Small intestine (tissue), 4 donors: ENCODE results near the gene IGFALS. TPM values are rescaled to one million over a fixed set of nuclear protein-coding genes. Genes with fewer than 3 reads are reported as not detected.

Experiments
- polyA plus RNA-seq, 4 donors: library from polyadenylated mRNA; stranded (reverse) in 3 of 4; unstranded in 1 of 4; fragments of 200-250 nt in 3 of 4; fragments of 120-200 nt in 1 of 4; gene quantifications; one replicate each; pipeline versions ENCODE4 v1.2.1 to v1.2.3, GENCODE V29; 2013
- donor health status: healthy with polysubstance abuse.
- donor health status: Bipolar disorder and iron deficiency.
- donor health status: healthy.

IGFALS gene
- polyA plus RNA-seq, 4 donors: 0.16 to 17.0 (median 0.38) TPM

Other genes with a start within 250 kb of the IGFALS start
- gene IFT140, start 181.6 kb downstream of the IGFALS start, polyA plus RNA-seq: 10 to 100 TPM in 1 of 4 donors, 1 to 10 TPM in 3; 2.2 to 13.2 (median 4.8) TPM
- 10 to 100 TPM in 1 of 4 donors, 1 to 10 TPM in 3; 2.4 to 18.3 (median 8.3) TPM for gene CRAMP1, start 181.3 kb downstream of the IGFALS start, polyA plus RNA-seq
- gene JPT2, start 115.4 kb downstream of the IGFALS start, polyA plus RNA-seq: 10 to 100 TPM; 17.0 to 52.4 (median 36.3) TPM
- gene MAPK8IP3, start 87.5 kb downstream of the IGFALS start, polyA plus RNA-seq: 10 to 100 TPM; 26.2 to 60.1 (median 39.6) TPM
- gene NME3, start 22.2 kb downstream of the IGFALS start, polyA plus RNA-seq: 100 to 1,000 TPM in 2 of 4 donors, 10 to 100 TPM in 2; 61.2 to 293 (median 153) TPM
- 10 to 100 TPM in 2 of 4 donors, 1 to 10 TPM in 2; 6.8 to 16.1 (median 9.6) TPM for gene EME2, start 20.9 kb downstream of the IGFALS start, polyA plus RNA-seq
- gene MRPS34, start 20.6 kb downstream of the IGFALS start, polyA plus RNA-seq: 100 to 1,000 TPM in 3 of 4 donors, 10 to 100 TPM in 1; 88.9 to 199 (median 172) TPM
- 100 to 1,000 TPM in 2 of 4 donors, 10 to 100 TPM in 2; 41.3 to 197 (median 97.4) TPM for gene SPSB3, start 11.1 kb downstream of the IGFALS start, polyA plus RNA-seq
- 10 to 100 TPM; 38.6 to 70.7 (median 61.8) TPM for gene NUBP2, start 10.7 kb downstream of the IGFALS start, polyA plus RNA-seq
- gene HAGH, start 33.1 kb upstream of the IGFALS start, polyA plus RNA-seq: 100 to 1,000 TPM in 2 of 4 donors, 10 to 100 TPM in 2; 49.4 to 167 (median 102) TPM
- 100 to 1,000 TPM in 1 of 4 donors, 10 to 100 TPM in 3; 55.1 to 181 (median 76.7) TPM for gene FAHD1, start 33.5 kb upstream of the IGFALS start, polyA plus RNA-seq
- under 1 TPM in 2 of 4 donors, not detected in 2; 0.34 to 0.38 TPM for gene MEIOB, start 78.5 kb upstream of the IGFALS start, polyA plus RNA-seq
- gene HS3ST6, start 124.7 kb upstream of the IGFALS start, polyA plus RNA-seq: under 1 TPM in 1 of 4 donors, not detected in 3; 0.04 TPM
- gene MSRB1, start 149.5 kb upstream of the IGFALS start, polyA plus RNA-seq: 100 to 1,000 TPM in 1 of 4 donors, 10 to 100 TPM in 3; 50.6 to 105 (median 62.0) TPM
- 1 to 10 TPM in 1 of 4 donors, under 1 TPM in 2, not detected in 1; 0.38 to 1.1 (median 0.67) TPM for gene RPL3L, start 161.0 kb upstream of the IGFALS start, polyA plus RNA-seq
- gene NDUFB10, start 165.8 kb upstream of the IGFALS start, polyA plus RNA-seq: 100 to 1,000 TPM; 132 to 544 (median 376) TPM
- gene RPS2, start 171.1 kb upstream of the IGFALS start, polyA plus RNA-seq: 1,000 to 10,000 TPM; 1,075 to 4,112 (median 2,558) TPM
- under 1 TPM in 2 of 4 donors, not detected in 2; 0.09 to 0.18 TPM for gene RNF151, start 173.2 kb upstream of the IGFALS start, polyA plus RNA-seq
- 10 to 100 TPM; 34.1 to 49.7 (median 45.6) TPM for gene TBL3, start 178.3 kb upstream of the IGFALS start, polyA plus RNA-seq
- gene NOXO1, start 187.8 kb upstream of the IGFALS start, polyA plus RNA-seq: 10 to 100 TPM in 2 of 4 donors, 1 to 10 TPM in 2; 3.1 to 30.5 (median 10.8) TPM
- 100 to 1,000 TPM in 2 of 4 donors, 10 to 100 TPM in 2; 50.4 to 261 (median 94.7) TPM for gene GFER, start 190.5 kb upstream of the IGFALS start, polyA plus RNA-seq
- gene SYNGR3, start 196.3 kb upstream of the IGFALS start, polyA plus RNA-seq: 1 to 10 TPM in 2 of 4 donors, under 1 TPM in 2; 0.45 to 5.4 (median 0.92) TPM
- gene ZNF598, start 216.1 kb upstream of the IGFALS start, polyA plus RNA-seq: 10 to 100 TPM; 26.7 to 51.9 (median 29.7) TPM
- 1 to 10 TPM in 1 of 4 donors, under 1 TPM in 2, not detected in 1; 0.48 to 9.0 (median 0.81) TPM for gene NPW, start 226.1 kb upstream of the IGFALS start, polyA plus RNA-seq
- gene NHERF2, start 233.2 kb upstream of the IGFALS start, polyA plus RNA-seq: 10 to 100 TPM; 15.7 to 76.1 (median 42.9) TPM